ENCODE results near the gene TBC1D10A. TPM values are rescaled to one million over a fixed set of nuclear protein-coding genes. Genes with fewer than 3 reads are reported as not detected.

The TBC1D10A gene
- total RNA-seq, 1 experiment from 2014 or later = 8.4 TPM

- H3K27ac Mint-ChIP-seq = no peak overlapping the region; a peak in 1 of 7 replicates
- Histone ChIP-seq H2BK120ac (ENCODE audit: low read depth, low read length, poor library complexity, severe bottlenecking) (no peak overlapping the region), H4K20me1 (ENCODE audit: control insufficient read depth, insufficient read depth, insufficient read length) (no peaks in the 10 kb centered on the region), H3K27me3 (ENCODE audit: insufficient read depth, low read length) (no peaks in the 10 kb centered on the region), H3K56ac (ENCODE audit: insufficient read length, low read depth, low read length) (no peak overlapping the region), H4K5ac (ENCODE audit: insufficient read length, low read depth, low read length) (no peak overlapping the region), H2BK20ac (ENCODE audit: low read depth, low read length, poor library complexity, severe bottlenecking) (no peak overlapping the region), H3K4ac (ENCODE audit: low read depth, low read length) (no peak overlapping the region), H3K4me2 (ENCODE audit: insufficient read depth, insufficient read length, low read length) (no peak overlapping the region), H2AK5ac (ENCODE audit: insufficient read length, low read length) (no peak overlapping the region), H2AFZ (ENCODE audit: low read length) (no peak overlapping the region), H3K79me2 (ENCODE audit: insufficient read depth, low read length) (no peaks in the 10 kb centered on the region), H3K23me2 (ENCODE audit: insufficient read length, low read depth, low read length, poor library complexity, severe bottlenecking) (peaks cover 3% of the 10 kb centered on the region), H3K18ac (ENCODE audit: insufficient read length, low read depth, low read length) (no peak overlapping the region), H3T11ph (ENCODE audit: low read length) (no peak overlapping the region), H3K9me3 (ENCODE audit: control insufficient read depth, low read depth, low read length) (no peaks in the 10 kb centered on the region), H3K4me1 (ENCODE audit: insufficient read depth, low read length) (no peaks in the 10 kb centered on the region; the same call in 1 of the 2 replicates), H2BK15ac (ENCODE audit: low read depth, low read length) (no peak overlapping the region), H3K79me1 (ENCODE audit: insufficient read depth, low read depth, low read length, poor library complexity, severe bottlenecking) (no peaks in the 10 kb centered on the region), H4K8ac (replicated peaks; ENCODE audit: insufficient read length, low read depth, low read length) (no peak overlapping the region), H3K27ac (ENCODE audit: insufficient read length, low read depth, low read length) (no peak overlapping the region), H3K14ac (ENCODE audit: insufficient read depth, low read length) (no peak overlapping the region), H3K9ac (ENCODE audit: extremely low read depth, insufficient read length, low read length) (no peak overlapping the region), H4K91ac (ENCODE audit: insufficient read length, low read depth, low read length) (no peak overlapping the region), H3K23ac (ENCODE audit: insufficient read length, low read depth, low read length) (no peak overlapping the region), H2BK5ac (ENCODE audit: insufficient read length, low read length) (no peak overlapping the region), H2BK12ac (ENCODE audit: insufficient read length, low read depth, low read length) (no peak overlapping the region)
- peaks cover 2 to 10% of the 10 kb centered on the region in 2 experiments; a peak in 3 of 4 replicates for H3K4me1 Mint-ChIP-seq
- TF ChIP-seq CTCF (conservative IDR thresholded peaks at IDR 0.05) = no peak
- no peaks in the 10 kb centered on the region for H3K27me3 Mint-ChIP-seq (ENCODE audit: low read depth)
- peaks cover 4 to 14% (median 5%) of the 10 kb centered on the region in 3 experiments; a peak in 5 of 7 replicates for H3K36me3 Mint-ChIP-seq (ENCODE audit: insufficient read depth in 1 of 3, low read depth in 3 of 3)
- DNase-seq = no peak
- no CpG with 5 or more reads among the region's 11 CpGs for WGBS (ENCODE audit: extremely low coverage, insufficient read length, low lambda C conversion rate)
- H3K4me3 Mint-ChIP-seq = no peak overlapping the region
- peaks cover 0 to 1% of the 10 kb centered on the region in 2 experiments; a peak in 1 of 5 replicates for H3K9me3 Mint-ChIP-seq
Observed at GRCh38 chr22:30294830-30295229, 31.9 kb downstream of the TBC1D10A start.

Data from H9 (cell line).